Keratinocyte (primary cell): Measurements from ENCODE around the gene CTTNBP2. TPM values are rescaled to one million over a fixed set of nuclear protein-coding genes. Genes with fewer than 3 reads are reported as not detected.

Experiments used
- DNase-seq: peaks from one replicate; pipeline ENCODE4 v3.0.0-alpha.2; 2011; ENCODE audit warnings: low read depth, missing footprints, low spot score
- FAIRE-seq: peaks from 2 replicates; lab custom pipeline; 2011; peaks lifted over from hg19 to GRCh38; lab: Jason Lieb, UNC
- H2AFZ ChIP-seq: 2 replicates; pipeline ENCODE4 v1.6.0; 2012; ENCODE audit warnings: low read length, control low read depth, inconsistent platforms; ENCODE audit not compliant: control insufficient read depth
- H3K27ac ChIP-seq: 2 replicates; pipeline ENCODE4 v1.5.1; 2011; ENCODE audit warnings: low read length; ENCODE audit not compliant: control insufficient read depth, insufficient read depth
- H3K27me3 ChIP-seq: 3 replicates; pipeline ENCODE4 v1.6.0; 2011; ENCODE audit warnings: low read length; ENCODE audit not compliant: control insufficient read depth, insufficient read depth; ENCODE audit errors: extremely low read depth
- H3K36me3 ChIP-seq, 2 experiments: 2 replicates in 1 of 2; 3 replicates in 1 of 2; pipeline ENCODE4 v1.5.1; 2011; ENCODE audit warnings: low read length in 2 of 2, mild to moderate bottlenecking in 1 of 2; ENCODE audit not compliant: control insufficient read depth in 2 of 2, insufficient read depth in 2 of 2; ENCODE audit errors: extremely low read depth in 1 of 2
- H3K4me1 ChIP-seq: 3 replicates; pipeline ENCODE4 v1.5.1; 2011; ENCODE audit warnings: low read length; ENCODE audit not compliant: control insufficient read depth, insufficient read depth; ENCODE audit errors: extremely low read depth
- H3K4me2 ChIP-seq: 3 replicates; pipeline ENCODE4 v1.6.0; 2011; ENCODE audit warnings: low read depth, low read length; ENCODE audit not compliant: control insufficient read depth, insufficient read depth; ENCODE audit errors: extremely low read depth
- H3K4me3 ChIP-seq, 3 experiments: fragments of 200-600 bp in 1 of 3; sonication (generic) in 1 of 3; 2 replicates in 2 of 3; 3 replicates in 1 of 3; pipeline ENCODE4 v1.5.1; 2011 to 2016; ENCODE audit warnings: low read length in 3 of 3, mild to moderate bottlenecking in 3 of 3, control low read depth in 2 of 3, inconsistent platforms in 1 of 3, low read depth in 1 of 3, mixed read lengths in 1 of 3, mixed run types in 1 of 3, moderate library complexity in 1 of 3; ENCODE audit not compliant: control insufficient read depth in 2 of 3, insufficient read depth in 2 of 3; ENCODE audit errors: extremely low read depth in 1 of 3
- H3K79me2 ChIP-seq: 2 replicates; pipeline ENCODE4 v1.6.0; 2012; ENCODE audit warnings: low read length; ENCODE audit not compliant: control insufficient read depth, insufficient read depth
- H3K9ac ChIP-seq: 3 replicates; pipeline ENCODE4 v1.6.0; 2011; ENCODE audit warnings: low read length; ENCODE audit not compliant: control insufficient read depth, insufficient read depth; ENCODE audit errors: extremely low read depth
- H3K9me1 ChIP-seq: 3 replicates; pipeline ENCODE4 v1.6.0; 2011; ENCODE audit warnings: low read length; ENCODE audit not compliant: control insufficient read depth, insufficient read depth; ENCODE audit errors: extremely low read depth
- H3K9me3 ChIP-seq: 2 replicates; pipeline ENCODE4 v1.5.1; 2012; ENCODE audit warnings: low read depth, low read length; ENCODE audit not compliant: control insufficient read depth
- H4K20me1 ChIP-seq: 3 replicates; pipeline ENCODE4 v1.6.0; 2011; ENCODE audit warnings: low read length; ENCODE audit not compliant: control insufficient read depth, insufficient read depth; ENCODE audit errors: extremely low read depth
- CTCF ChIP-seq, 3 experiments: IDR thresholded peaks in 1 of 3; conservative IDR thresholded peaks in 1 of 3; optimal IDR thresholded peaks in 1 of 3; 2 replicates in 2 of 3; 3 replicates in 1 of 3; pipeline versions ENCODE3 to v1.5.1; 2011; ENCODE audit warnings: low read length in 3 of 3, mild to moderate bottlenecking in 3 of 3, moderate library complexity in 2 of 3, control low read depth in 1 of 3, inconsistent platforms in 1 of 3; ENCODE audit not compliant: insufficient read depth in 2 of 3; ENCODE audit errors: extremely low read depth in 1 of 3
- EZH2 ChIP-seq: IDR thresholded peaks from one replicate; pipeline ENCODE4 v1.6.1; 2012; ENCODE audit warnings: inconsistent platforms, mild to moderate bottlenecking, low read length, moderate library complexity
- dilution Hi-C: fragments of 300-500 bp; cut with MboI; formaldehyde crosslinking; loops from one replicate; pipeline ENCODE4 v1.7.0; 2020; ENCODE audit warnings: low sequenced_read_pairs; ENCODE audit not compliant: extremely low pct_ligation_motif_present
- polyA plus RNA-seq, 5 experiments: library from polyadenylated mRNA; depleted of rRNA in 3 of 5; stranded (reverse) in 3 of 5; stranded (forward) in 1 of 5; unstranded in 1 of 5; fragments of >200 nt; gene quantifications; 1 replicate in 1 of 5; 2 replicates in 3 of 5; 3 replicates in 1 of 5; pipeline versions ENCODE4 v1.2.1 to v1.2.3, GENCODE V29; 2011 to 2012; ENCODE audit warnings: missing spikeins in 2 of 5, low read depth in 1 of 5, low replicate concordance in 1 of 5

The CTTNBP2 gene
- polyA plus RNA-seq, 1 donor (not counting 4 experiments of a cell fraction or from before 2014, with no cell fraction given), result 0.55 TPM

- FAIRE-seq (no peak), DNase-seq (no peak)
- Histone ChIP-seq H3K4me3 (no peak overlapping the region), H3K27me3 (no peaks in the 10 kb centered on the region), H3K79me2 (no peaks in the 10 kb centered on the region), H3K4me1 (no peaks in the 10 kb centered on the region), H2AFZ (no peak overlapping the region), H3K9me1 (no peaks in the 10 kb centered on the region), H4K20me1 (no peaks in the 10 kb centered on the region), H3K27ac (no peak overlapping the region), H3K9me3 (no peaks in the 10 kb centered on the region), H3K9ac (no peak overlapping the region), H3K4me2 (no peak overlapping the region), H3K36me3 (no peaks in the 10 kb centered on the region)
- TF ChIP-seq EZH2 (no peak), CTCF (optimal IDR thresholded peaks at IDR 0.05 in 1 of 3, IDR thresholded peaks at IDR 0.05 in 1 of 3, conservative IDR thresholded peaks at IDR 0.05 in 1 of 3; ENCODE audit: extremely low read depth in 1 of 3, insufficient read depth in 2 of 3, low read length in 3 of 3) (no peak)
- dilution Hi-C loops, result loop anchor here (25.0 kb wide), 1 partner anchor 411 kb away; no protein-coding TSS in a partner anchor
These were observed 121.5 kb downstream of the CTTNBP2 start for GRCh38 chr7:117751775-117752174.

- Histone ChIP-seq H3K4me3 (no peak overlapping the region), H3K27ac (no peak overlapping the region), H3K9me3 (no peaks in the 10 kb centered on the region), H3K4me2 (no peak overlapping the region), H3K27me3 (no peaks in the 10 kb centered on the region), H3K9me1 (no peaks in the 10 kb centered on the region), H2AFZ (no peak overlapping the region), H3K9ac (no peak overlapping the region), H3K36me3 (no peaks in the 10 kb centered on the region), H3K79me2 (no peaks in the 10 kb centered on the region), H4K20me1 (no peaks in the 10 kb centered on the region), H3K4me1 (no peaks in the 10 kb centered on the region)
- dilution Hi-C loops, result loop anchor here (25.0 kb wide), 1 partner anchor 411 kb away; no protein-coding TSS in a partner anchor
- TF ChIP-seq CTCF (optimal IDR thresholded peaks at IDR 0.05 in 1 of 3, IDR thresholded peaks at IDR 0.05 in 1 of 3, conservative IDR thresholded peaks at IDR 0.05 in 1 of 3; ENCODE audit: extremely low read depth in 1 of 3, insufficient read depth in 2 of 3, low read length in 3 of 3), result peak in 1 of 3 experiments; percentile 21
- no peak for TF ChIP-seq EZH2
- no peak for FAIRE-seq
- no peak for DNase-seq
These were observed 122.4 kb downstream of the CTTNBP2 start for GRCh38 chr7:117750612-117751563.
